GM18951 (cell line): ENCODE measurements around the gene TM7SF2.

Experiments used
- POLR2A ChIP-seq: IDR thresholded peaks from 4 replicates; pipeline ENCODE4 v1.6.1; 2011; ENCODE audit warnings: mild to moderate bottlenecking; ENCODE audit not compliant: insufficient read length, insufficient read depth; ENCODE audit errors: extremely low read depth
- in situ Hi-C: fragments of 300-500 bp; cut with MboI; formaldehyde crosslinking; loops from one replicate; pipeline ENCODE4 v1.12.0; 2022; ENCODE audit warnings: low sequenced_read_pairs, mixed read lengths, inconsistent platforms; ENCODE audit not compliant: unreplicated experiment

The TM7SF2 gene

GRCh38 chr11:65083134-65083833 is 28.4 kb upstream of the TM7SF2 start:
- no peak for TF ChIP-seq POLR2A
- in situ Hi-C loops = no loop called here

- TF ChIP-seq POLR2A = peak; percentile 84
- in situ Hi-C loops = no loop called here
These were observed 27.7 kb upstream of the TM7SF2 start, which contains the start of the genes CDCA5 and ZFPL1 for GRCh38 chr11:65083834-65084597. Gene CDCA5 (minus strand): TSS chr11:65084040. CDS start chr11:65083978, 62 bp downstream. Gene ZFPL1 (plus strand): TSS chr11:65084222. CDS start chr11:65084699, 477 bp downstream.

GRCh38 chr11:65084598-65085375 is 26.9 kb upstream of the TM7SF2 start:
- TF ChIP-seq POLR2A = no peak
- in situ Hi-C loops = no loop called here

- in situ Hi-C loops = no loop called here
- TF ChIP-seq POLR2A = no peak
These were observed 26.2 kb upstream of the TM7SF2 start for GRCh38 chr11:65085446-65085845.

GRCh38 chr11:65086809-65087208 is 24.9 kb upstream of the TM7SF2 start:
- in situ Hi-C loops = no loop called here
- no peak for TF ChIP-seq POLR2A

- TF ChIP-seq POLR2A = no peak
- in situ Hi-C loops = no loop called here
These were observed 24.5 kb upstream of the TM7SF2 start for GRCh38 chr11:65087216-65087615.

GRCh38 chr11:65087827-65088226 is 23.8 kb upstream of the TM7SF2 start:
- no peak for TF ChIP-seq POLR2A
- in situ Hi-C loops = no loop called here

GRCh38 chr11:65089621-65090020 is 22.1 kb upstream of the TM7SF2 start:
- no peak for TF ChIP-seq POLR2A
- in situ Hi-C loops = no loop called here

- in situ Hi-C loops = no loop called here
- TF ChIP-seq POLR2A = no peak
These were observed 21.0 kb upstream of the TM7SF2 start for GRCh38 chr11:65090628-65091027.

- TF ChIP-seq POLR2A = no peak
- in situ Hi-C loops = no loop called here
These were observed 16.2 kb upstream of the TM7SF2 start for GRCh38 chr11:65095427-65095826.

GRCh38 chr11:65095974-65096806 is 15.5 kb upstream of the TM7SF2 start, which contains the start of gene VPS51:
Gene VPS51 (plus strand): TSS chr11:65096214. CDS start chr11:65096251, 37 bp downstream.
- peak; percentile 81 for TF ChIP-seq POLR2A
- in situ Hi-C loops = no loop called here

- TF ChIP-seq POLR2A = no peak
- in situ Hi-C loops = no loop called here
These were observed 14.7 kb upstream of the TM7SF2 start for GRCh38 chr11:65096926-65097325.
